H9 (cell line): ENCODE data around the gene APOL6. TPM values are rescaled to one million over a fixed set of nuclear protein-coding genes. Genes with fewer than 3 reads are reported as not detected.

Experiments used
- DNase-seq: peaks from one replicate; pipeline ENCODE4 v3.0.0-alpha.2; 2017
- H2AFZ ChIP-seq: one replicate; pipeline ENCODE4 v1.6.1; 2013; ENCODE audit warnings: mild to moderate bottlenecking, low read length, control low read depth, moderate library complexity
- H2AK5ac ChIP-seq: 2 replicates; pipeline ENCODE4 v1.6.1; 2013; ENCODE audit warnings: low read length, control low read depth, mixed read lengths; ENCODE audit not compliant: insufficient read length
- H2BK120ac ChIP-seq: one replicate; pipeline ENCODE4 v1.6.1; 2013; ENCODE audit warnings: low read depth, mild to moderate bottlenecking, low read length, control low read depth, inconsistent platforms; ENCODE audit not compliant: poor library complexity, severe bottlenecking
- H2BK12ac ChIP-seq: 2 replicates; pipeline ENCODE4 v1.6.1; 2013; ENCODE audit warnings: low read length, control low read depth, mixed read lengths, low read depth; ENCODE audit not compliant: insufficient read length
- H2BK15ac ChIP-seq: 2 replicates; pipeline ENCODE4 v1.6.1; 2013; ENCODE audit warnings: low read depth, low read length, control low read depth
- H2BK20ac ChIP-seq: one replicate; pipeline ENCODE4 v1.6.1; 2013; ENCODE audit warnings: low read depth, mild to moderate bottlenecking, low read length, control low read depth, inconsistent platforms; ENCODE audit not compliant: poor library complexity, severe bottlenecking
- H2BK5ac ChIP-seq: 2 replicates; pipeline ENCODE4 v1.6.1; 2013; ENCODE audit warnings: low read length, control low read depth, mixed read lengths; ENCODE audit not compliant: insufficient read length
- H3K14ac ChIP-seq: 2 replicates; pipeline ENCODE4 v1.6.1; 2013; ENCODE audit warnings: low read length, control low read depth; ENCODE audit not compliant: insufficient read depth
- H3K18ac ChIP-seq: 2 replicates; pipeline ENCODE4 v1.6.1; 2013; ENCODE audit warnings: low read depth, mild to moderate bottlenecking, mixed read lengths, low read length, control low read depth; ENCODE audit not compliant: insufficient read length
- H3K23ac ChIP-seq: 2 replicates; pipeline ENCODE4 v1.6.1; 2013; ENCODE audit warnings: low read length, control low read depth, mixed read lengths, low read depth; ENCODE audit not compliant: insufficient read length
- H3K23me2 ChIP-seq: 2 replicates; pipeline ENCODE4 v1.6.1; 2013; ENCODE audit warnings: low read depth, mild to moderate bottlenecking, mixed read lengths, low read length, control low read depth; ENCODE audit not compliant: insufficient read length, poor library complexity, severe bottlenecking
- H3K27ac ChIP-seq: 2 replicates; pipeline ENCODE4 v1.5.1; 2013; ENCODE audit warnings: low read length, control low read depth, mixed read lengths, low read depth; ENCODE audit not compliant: insufficient read length
- H3K27me3 ChIP-seq: 2 replicates; pipeline ENCODE4 v1.6.1; 2013; ENCODE audit warnings: low read length, control low read depth, inconsistent platforms; ENCODE audit not compliant: insufficient read depth
- H3K4ac ChIP-seq: 2 replicates; pipeline ENCODE4 v1.6.1; 2013; ENCODE audit warnings: low read depth, mild to moderate bottlenecking, control low read depth, inconsistent platforms, low read length, moderate library complexity
- H3K4me1 ChIP-seq: 2 replicates; pipeline ENCODE4 v1.6.1; 2013; ENCODE audit warnings: low read length, control low read depth, inconsistent platforms; ENCODE audit not compliant: insufficient read depth
- H3K4me2 ChIP-seq: 2 replicates; pipeline ENCODE4 v1.6.1; 2013; ENCODE audit warnings: low read length, control low read depth, mixed read lengths; ENCODE audit not compliant: insufficient read length, insufficient read depth
- H3K56ac ChIP-seq: 2 replicates; pipeline ENCODE4 v1.6.1; 2013; ENCODE audit warnings: low read depth, mild to moderate bottlenecking, mixed read lengths, low read length, control low read depth; ENCODE audit not compliant: insufficient read length
- H3K79me1 ChIP-seq: 2 replicates; pipeline ENCODE4 v1.6.1; 2013; ENCODE audit warnings: low read depth, mild to moderate bottlenecking, moderate library complexity, low read length, control low read depth, inconsistent platforms; ENCODE audit not compliant: insufficient read depth, poor library complexity, severe bottlenecking
- H3K79me2 ChIP-seq: 2 replicates; pipeline ENCODE4 v1.6.1; 2013; ENCODE audit warnings: low read length, control low read depth, inconsistent platforms; ENCODE audit not compliant: insufficient read depth
- H3K9ac ChIP-seq: 2 replicates; pipeline ENCODE4 v1.6.1; 2013; ENCODE audit warnings: low read length, control low read depth, mixed read lengths; ENCODE audit not compliant: insufficient read length; ENCODE audit errors: extremely low read depth
- H3K9me3 ChIP-seq: one replicate; pipeline ENCODE4 v1.6.1; 2013; ENCODE audit warnings: low read depth, low read length, inconsistent platforms; ENCODE audit not compliant: control insufficient read depth
- H3T11ph ChIP-seq: one replicate; pipeline ENCODE4 v1.6.1; 2013; ENCODE audit warnings: mild to moderate bottlenecking, low read length, control low read depth, inconsistent platforms
- H4K20me1 ChIP-seq: one replicate; pipeline ENCODE4 v1.6.1; 2013; ENCODE audit not compliant: control insufficient read depth, insufficient read length, insufficient read depth
- H4K5ac ChIP-seq: 2 replicates; pipeline ENCODE4 v1.6.1; 2013; ENCODE audit warnings: low read depth, mild to moderate bottlenecking, mixed read lengths, low read length, control low read depth; ENCODE audit not compliant: insufficient read length
- H4K8ac ChIP-seq: replicated peaks from 2 replicates; pipeline ENCODE4 v1.6.1; 2013; ENCODE audit warnings: low read length, control low read depth, mixed read lengths, low read depth; ENCODE audit not compliant: insufficient read length
- H4K91ac ChIP-seq: 2 replicates; pipeline ENCODE4 v1.6.1; 2013; ENCODE audit warnings: low read depth, mild to moderate bottlenecking, moderate library complexity, mixed read lengths, low read length, control low read depth; ENCODE audit not compliant: insufficient read length
- H3K27ac Mint-ChIP-seq, 3 experiments: 2 replicates in 2 of 3; 3 replicates in 1 of 3; pipeline ENCODE4 v1.8.0; 2020 to 2021; ENCODE audit warnings: mixed read lengths in 3 of 3, mild to moderate bottlenecking in 1 of 3, moderate library complexity in 1 of 3
- H3K27me3 Mint-ChIP-seq: 2 replicates; pipeline ENCODE4 v1.8.0; 2021; ENCODE audit warnings: low read depth, mild to moderate bottlenecking, moderate library complexity, mixed read lengths
- H3K36me3 Mint-ChIP-seq, 3 experiments: 2 replicates in 2 of 3; 3 replicates in 1 of 3; pipeline ENCODE4 v1.8.0; 2020 to 2021; ENCODE audit warnings: low read depth in 3 of 3, mixed read lengths in 3 of 3; ENCODE audit not compliant: insufficient read depth in 1 of 3
- H3K4me1 Mint-ChIP-seq, 2 experiments: 2 replicates each; pipeline ENCODE4 v1.8.0; 2020; ENCODE audit warnings: mixed read lengths in 2 of 2
- H3K4me3 Mint-ChIP-seq, 2 experiments: 2 replicates in 1 of 2; 3 replicates in 1 of 2; pipeline ENCODE4 v1.8.0; 2020 to 2021; ENCODE audit warnings: mild to moderate bottlenecking in 2 of 2, mixed read lengths in 2 of 2, moderate library complexity in 1 of 2
- H3K9me3 Mint-ChIP-seq, 2 experiments: 2 replicates in 1 of 2; 3 replicates in 1 of 2; pipeline ENCODE4 v1.8.0; 2020; ENCODE audit warnings: mild to moderate bottlenecking in 2 of 2, mixed read lengths in 2 of 2, moderate library complexity in 1 of 2
- CTCF ChIP-seq: fragments of 200-600 bp; sonication (generic); conservative IDR thresholded peaks from 3 replicates; pipeline ENCODE4 v1.8.0; 2021; ENCODE audit warnings: antibody characterized with exemption, mild to moderate bottlenecking
- WGBS: extraction: QIAGEN DNeasy Blood & Tissue Kit; methylation state at CpG from one replicate; pipeline ENCODE4 v1.1.7; 2013; ENCODE audit warnings: missing lambda C conversion rate, low lambda C conversion rate, mixed read lengths; ENCODE audit not compliant: insufficient read length; ENCODE audit errors: extremely low coverage; 5-methylcytosine and 5-hydroxymethylcytosine counted together
- total RNA-seq: library from RNA; stranded (reverse); gene quantifications from 2 replicates; pipeline ENCODE4 v1.2.1, GENCODE V29; 2021

Gene APOL6
- total RNA-seq, 1 experiment from 2014 or later, result 0.07 TPM

GRCh38 chr22:35638410-35638809 is 9.8 kb upstream of the APOL6 start:
- peaks cover 2 to 4% of the 10 kb centered on the region in 2 experiments; a peak in 1 of 5 replicates for H3K9me3 Mint-ChIP-seq
- Histone ChIP-seq H3K9me3 (no peaks in the 10 kb centered on the region), H2BK5ac (no peak overlapping the region), H2BK12ac (no peak overlapping the region), H3K56ac (no peak overlapping the region), H3K27ac (no peak overlapping the region), H2BK15ac (no peak overlapping the region), H3K4me1 (peaks cover 2% of the 10 kb centered on the region; the same call in 1 of the 2 replicates), H3K9ac (no peak overlapping the region), H3K23ac (no peak overlapping the region), H4K20me1 (no peaks in the 10 kb centered on the region), H3K18ac (no peak overlapping the region), H3K79me2 (no peaks in the 10 kb centered on the region), H3K4ac (no peak overlapping the region), H4K5ac (no peak overlapping the region), H3K14ac (no peak overlapping the region; the same call in 1 of the 2 replicates), H3K79me1 (no peaks in the 10 kb centered on the region), H2AK5ac (no peak overlapping the region), H3K27me3 (no peaks in the 10 kb centered on the region), H3K23me2 (no peaks in the 10 kb centered on the region), H4K91ac (no peak overlapping the region), H2AFZ (no peak overlapping the region), H2BK120ac (no peak overlapping the region), H4K8ac (no peak overlapping the region), H3K4me2 (no peak overlapping the region), H3T11ph (no peak overlapping the region), H2BK20ac (no peak overlapping the region)
- DNase-seq, result no peak
- no peak for TF ChIP-seq CTCF
- peaks cover 2% of the 10 kb centered on the region for H3K27me3 Mint-ChIP-seq
- peaks cover 49 to 57% of the 10 kb centered on the region in 2 experiments for H3K4me1 Mint-ChIP-seq
- no peak overlapping the region; a peak in 1 of 7 replicates for H3K27ac Mint-ChIP-seq
- WGBS, result no CpG with 5 or more reads among the region's 13 CpGs
- no peak overlapping the region for H3K4me3 Mint-ChIP-seq
- no peaks in the 10 kb centered on the region; a peak in 1 of 7 replicates for H3K36me3 Mint-ChIP-seq
